ENCODE results near the gene ZNF831.

Gene ZNF831

DNA sequence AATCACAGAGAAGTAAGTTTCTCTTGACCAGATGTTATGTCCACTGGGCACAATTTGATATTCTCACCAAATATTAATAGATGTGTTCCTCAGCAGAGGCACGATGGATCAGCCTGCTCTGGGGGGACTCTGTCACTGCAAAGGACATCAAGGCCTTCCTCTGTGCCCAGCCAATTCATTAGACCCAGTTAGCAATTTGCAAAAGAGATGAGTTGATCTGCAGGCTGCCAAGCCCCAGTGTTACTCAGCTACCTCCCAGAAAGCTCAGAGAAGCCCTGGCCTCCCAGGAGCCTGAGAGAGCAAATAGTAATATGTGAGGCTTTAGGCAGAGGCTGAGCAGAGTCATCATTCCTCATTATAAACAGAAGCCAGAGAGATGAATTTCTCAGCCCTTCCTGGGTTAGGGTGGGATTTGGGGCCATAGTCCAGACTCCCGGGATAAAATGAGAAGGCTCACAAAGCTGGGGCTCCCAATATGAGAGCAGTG lies 54.2 kb downstream of the ZNF831 start:
- no peak for DNase-seq (ENCODE audit: low read depth)
- TF ChIP-seq, protein P1, sequence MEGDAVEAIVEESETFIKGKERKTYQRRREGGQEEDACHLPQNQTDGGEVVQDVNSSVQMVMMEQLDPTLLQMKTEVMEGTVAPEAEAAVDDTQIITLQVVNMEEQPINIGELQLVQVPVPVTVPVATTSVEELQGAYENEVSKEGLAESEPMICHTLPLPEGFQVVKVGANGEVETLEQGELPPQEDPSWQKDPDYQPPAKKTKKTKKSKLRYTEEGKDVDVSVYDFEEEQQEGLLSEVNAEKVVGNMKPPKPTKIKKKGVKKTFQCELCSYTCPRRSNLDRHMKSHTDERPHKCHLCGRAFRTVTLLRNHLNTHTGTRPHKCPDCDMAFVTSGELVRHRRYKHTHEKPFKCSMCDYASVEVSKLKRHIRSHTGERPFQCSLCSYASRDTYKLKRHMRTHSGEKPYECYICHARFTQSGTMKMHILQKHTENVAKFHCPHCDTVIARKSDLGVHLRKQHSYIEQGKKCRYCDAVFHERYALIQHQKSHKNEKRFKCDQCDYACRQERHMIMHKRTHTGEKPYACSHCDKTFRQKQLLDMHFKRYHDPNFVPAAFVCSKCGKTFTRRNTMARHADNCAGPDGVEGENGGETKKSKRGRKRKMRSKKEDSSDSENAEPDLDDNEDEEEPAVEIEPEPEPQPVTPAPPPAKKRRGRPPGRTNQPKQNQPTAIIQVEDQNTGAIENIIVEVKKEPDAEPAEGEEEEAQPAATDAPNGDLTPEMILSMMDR (conservative IDR thresholded peaks at IDR 0.05; ENCODE audit: low read depth, low read length) = no peak
- no peak overlapping the region for H3K4me3 ChIP-seq (ENCODE audit: low read depth, low read length)

DNA sequence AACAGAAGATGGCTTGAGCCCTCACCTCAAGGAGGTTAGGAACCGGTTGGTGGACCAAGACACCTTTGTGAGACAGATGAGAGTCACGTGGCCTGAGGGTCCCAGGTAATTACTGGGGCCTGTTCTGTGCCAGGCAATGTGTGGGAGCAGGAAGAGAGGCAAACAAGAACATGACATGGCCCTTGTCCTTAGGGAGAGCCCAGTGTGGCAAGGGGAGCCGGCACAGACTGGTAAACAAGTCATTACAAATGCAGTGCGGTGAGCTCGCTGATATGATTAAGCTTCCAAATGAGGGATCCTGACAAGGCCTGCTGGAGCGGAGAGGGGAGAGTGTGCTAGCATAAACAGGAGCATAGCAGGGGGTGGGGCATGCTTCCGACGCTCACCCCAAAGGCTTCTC lies 55.6 kb downstream of the ZNF831 start:
- DNase-seq (ENCODE audit: low read depth) = no peak
- TF ChIP-seq, protein P1 (conservative IDR thresholded peaks at IDR 0.05; ENCODE audit: low read depth, low read length) = no peak
- no peak overlapping the region for H3K4me3 ChIP-seq (ENCODE audit: low read depth, low read length)

DNA sequence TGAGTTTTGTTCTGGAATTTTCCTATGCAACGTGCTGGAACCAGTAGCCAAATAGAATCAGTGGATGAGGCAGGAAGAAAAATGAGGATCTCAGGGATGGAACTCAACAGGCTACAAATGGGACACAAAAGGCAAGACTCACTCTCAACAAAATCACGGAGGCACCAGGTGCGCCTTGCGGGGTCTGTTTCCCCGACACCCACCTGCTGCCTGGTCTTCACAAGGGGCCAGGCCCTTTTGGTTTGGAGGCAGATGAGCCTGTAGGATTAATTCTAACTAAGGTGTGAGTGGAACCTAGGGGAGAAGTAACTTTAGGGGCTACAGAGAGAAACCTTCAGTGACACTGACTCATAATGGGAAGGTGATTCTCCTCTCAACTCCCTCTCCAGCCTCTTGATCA lies 56.5 kb downstream of the ZNF831 start:
- DNase-seq (ENCODE audit: low read depth) = no peak
- TF ChIP-seq, protein P1 (conservative IDR thresholded peaks at IDR 0.05; ENCODE audit: low read depth, low read length) = no peak
- no peak overlapping the region for H3K4me3 ChIP-seq (ENCODE audit: low read depth, low read length)

DNA sequence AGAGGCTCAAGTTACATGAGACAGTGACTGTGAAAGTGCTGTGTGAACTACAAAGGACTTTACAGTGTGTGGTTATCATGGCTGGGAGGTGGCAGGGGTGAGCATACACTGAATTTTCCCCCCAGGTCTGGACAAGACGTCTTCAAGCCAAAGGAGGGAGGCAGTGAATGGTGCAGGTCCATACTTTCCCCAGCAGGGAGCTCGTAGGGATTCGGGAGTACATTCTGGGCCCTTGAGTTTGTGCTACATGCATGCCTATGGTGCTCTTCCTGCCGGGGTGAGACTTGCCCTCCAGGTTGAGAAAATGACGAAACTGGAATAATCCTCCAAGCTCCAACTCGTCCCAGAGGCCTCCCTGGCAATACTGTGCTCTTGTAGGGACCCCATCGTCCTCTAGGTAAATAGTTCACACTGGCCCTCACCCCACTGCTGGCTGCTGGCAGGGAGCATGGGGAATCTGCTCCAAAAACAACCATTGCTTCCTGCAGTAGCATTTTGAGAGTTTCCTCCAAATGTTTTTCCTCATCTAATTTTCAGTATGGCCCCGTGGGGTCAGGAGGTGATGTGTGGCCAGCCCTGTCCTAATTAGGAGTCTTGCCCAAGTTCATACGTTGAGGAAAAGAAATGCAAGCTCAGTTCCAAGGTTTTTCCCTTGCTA lies 57.6 kb downstream of the ZNF831 start:
- TF ChIP-seq, protein P1 (conservative IDR thresholded peaks at IDR 0.05; ENCODE audit: low read depth, low read length) = no peak
- no peak overlapping the region for H3K4me3 ChIP-seq (ENCODE audit: low read depth, low read length)
- peak; percentile 4 for DNase-seq (ENCODE audit: low read depth)

DNA sequence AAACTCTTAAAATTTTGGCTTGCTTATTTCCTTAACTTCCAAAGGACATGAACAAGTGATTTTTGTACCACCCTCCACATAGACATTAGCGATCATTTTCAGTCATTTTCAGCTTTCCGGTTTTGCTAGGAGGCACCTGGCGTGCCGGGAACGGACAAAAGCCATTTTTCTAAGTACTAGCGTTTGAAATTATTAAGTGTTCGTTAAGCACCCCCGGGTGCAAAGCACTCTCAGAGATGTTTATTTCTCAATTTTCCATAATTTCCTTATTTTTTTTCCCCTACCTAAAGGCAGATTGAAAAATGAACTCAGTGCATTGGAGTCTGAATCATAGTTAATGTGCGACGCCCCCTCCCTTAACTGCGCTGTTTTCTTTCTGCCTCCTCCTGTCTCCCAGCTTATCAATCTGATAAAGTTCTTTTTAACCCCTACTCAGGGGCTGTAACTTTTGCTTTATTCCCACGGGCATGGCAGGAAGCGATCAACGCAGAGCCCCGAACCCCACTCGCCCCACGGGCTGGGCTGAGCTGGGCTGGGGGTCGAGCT lies 58.2 kb downstream of the ZNF831 start:
- H3K4me3 ChIP-seq (ENCODE audit: low read depth, low read length) = peak overlapping the region; percentile 56
- DNase-seq (ENCODE audit: low read depth) = peak; percentile 1
- TF ChIP-seq, protein P1 (conservative IDR thresholded peaks at IDR 0.05; ENCODE audit: low read depth, low read length) = no peak

DNA sequence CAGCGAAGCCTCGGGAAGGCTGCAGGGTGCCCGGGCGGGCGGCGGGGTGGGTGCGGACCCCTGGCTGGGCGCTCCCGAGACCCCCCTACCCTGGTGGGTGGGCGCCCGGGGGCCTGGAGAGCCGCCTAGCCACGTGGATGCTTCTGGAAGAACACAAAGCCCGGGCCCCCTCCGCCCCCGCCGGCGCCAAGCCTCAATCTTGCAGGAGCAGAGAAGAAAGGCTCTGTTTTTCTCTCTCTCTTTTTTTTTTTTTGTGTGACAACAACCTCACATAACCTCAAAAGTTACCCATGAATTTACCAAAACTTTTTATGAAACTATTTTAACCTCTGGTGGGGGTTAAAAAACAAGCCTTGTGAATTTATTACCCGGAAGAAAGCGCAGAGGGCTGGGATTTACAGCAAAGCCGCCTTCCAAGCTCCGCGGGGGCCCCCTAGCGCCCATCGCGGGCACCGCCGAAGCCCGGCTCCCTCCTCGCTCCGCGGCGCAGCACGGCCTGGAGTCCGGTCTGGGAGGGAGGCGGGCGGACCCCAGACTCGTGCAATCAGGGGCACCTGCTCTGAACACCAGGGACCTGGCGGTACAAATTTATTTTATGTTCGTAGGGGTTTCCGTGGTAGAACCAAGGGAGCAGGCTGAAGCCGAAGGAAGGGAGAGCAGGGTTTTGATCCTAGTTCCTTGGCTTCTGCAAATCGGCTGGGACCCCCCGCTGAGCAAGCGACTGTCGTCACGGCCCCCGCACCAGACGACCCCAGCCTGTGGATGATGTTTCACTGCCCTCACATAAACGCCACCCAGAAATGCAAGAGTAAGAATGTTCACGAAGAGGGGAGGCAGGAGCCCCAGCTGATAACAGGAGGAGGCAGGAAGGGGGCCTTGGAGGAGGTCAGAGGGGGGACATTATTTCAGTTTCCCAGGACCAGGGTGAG lies 58.9 kb downstream of the ZNF831 start:
- TF ChIP-seq, protein P1 (conservative IDR thresholded peaks at IDR 0.05; ENCODE audit: low read depth, low read length) = peak; percentile 80
- DNase-seq (ENCODE audit: low read depth) = peak; percentile 83
- peak overlapping the region; percentile 56 for H3K4me3 ChIP-seq (ENCODE audit: low read depth, low read length)
